Measurements from ENCODE around the gene IKBKG.

- TF ChIP-seq JARID2 (CRISPR knock-in tag; IDR thresholded peaks at IDR 0.05; ENCODE audit: insufficient replicate concordance) (no peak), ZNF263 (CRISPR knock-in tag; IDR thresholded peaks at IDR 0.05) (no peak), POLR2AphosphoS5 (IDR thresholded peaks at IDR 0.05; ENCODE audit: low read depth, low read length) (no peak), RFX5 (IDR thresholded peaks at IDR 0.05; ENCODE audit: low read depth, low read length) (no peak), ZNF30 (CRISPR knock-in tag; IDR thresholded peaks at IDR 0.05) (no peak), ZNF557 (CRISPR knock-in tag; IDR thresholded peaks at IDR 0.05) (no peak)
Observed at GRCh38 chrX:154542723-154543424, 4.5 kb upstream of the IKBKG start.
